COLO668 (cell line): ENCODE results near the gene TECR.
"Not testable (repeated sequence)": the region's sequence is repeated elsewhere in the genome, so short reads cannot be mapped to it uniquely, and the experiment has no call there.

Experiments
- DNase-seq: peaks from one replicate; lab custom pipeline; 2025; ENCODE audit not compliant: unreplicated experiment; lab: John Stamatoyannopoulos, UW

The TECR gene

GRCh38 chr19:14529254-14530004 is at the start of gene TECR:
Gene TECR (plus strand): TSS chr19:14529594. CDS start chr19:14529697, 103 bp downstream.
- peak; percentile 99 for DNase-seq

- peak; percentile 23 for DNase-seq
These were observed 49.3 kb upstream of the TECR start for GRCh38 chr19:14479975-14480699.

- no peak for DNase-seq
These were observed 48.7 kb upstream of the TECR start for GRCh38 chr19:14480700-14481079.

GRCh38 chr19:14482172-14482941 is 47.0 kb upstream of the TECR start:
- no peak for DNase-seq

- no peak for DNase-seq
These were observed 41.8 kb upstream of the TECR start for GRCh38 chr19:14487370-14488125.

GRCh38 chr19:14492756-14493337 is 36.5 kb upstream of the TECR start:
- no peak for DNase-seq

- DNase-seq, result no peak
These were observed 35.0 kb upstream of the TECR start for GRCh38 chr19:14494411-14494810.

GRCh38 chr19:14494910-14495671 is 34.3 kb upstream of the TECR start:
- peak; percentile 11 for DNase-seq

- DNase-seq, result no peak
These were observed 33.7 kb upstream of the TECR start for GRCh38 chr19:14495672-14496028.

GRCh38 chr19:14496029-14496833 is 33.2 kb upstream of the TECR start, which contains the start of gene GIPC1:
Gene GIPC1 (minus strand): TSS chr19:14496127. CDS start chr19:14482976, 13,151 bp downstream.
- DNase-seq, result peak; percentile 98

GRCh38 chr19:14496834-14497227 is 32.6 kb upstream of the TECR start:
- no peak for DNase-seq

GRCh38 chr19:14497228-14497921 is 32.0 kb upstream of the TECR start:
- DNase-seq, result peak; percentile 32

- DNase-seq, result peak; percentile 12
These were observed 26.9 kb upstream of the TECR start for GRCh38 chr19:14502334-14503092.

- no peak for DNase-seq
These were observed 26.1 kb upstream of the TECR start for GRCh38 chr19:14503285-14503684.

GRCh38 chr19:14504575-14504974 is 24.8 kb upstream of the TECR start:
- not testable (repeated sequence) for DNase-seq

GRCh38 chr19:14505488-14506239 is 23.7 kb upstream of the TECR start:
- DNase-seq, result peak; percentile 59
